Measurements from ENCODE around the gene WDR37. TPM values are rescaled to one million over a fixed set of nuclear protein-coding genes. Genes with fewer than 3 reads are reported as not detected.

The WDR37 gene
- polyA plus RNA-seq, 1 of the 3 experiments (the other 2 are of a cell fraction), result 11.9 TPM

GRCh38 chr10:1010703-1011102, 45.5 kb upstream of the WDR37 start (continued):
- TF ChIP-seq, protein P1, sequence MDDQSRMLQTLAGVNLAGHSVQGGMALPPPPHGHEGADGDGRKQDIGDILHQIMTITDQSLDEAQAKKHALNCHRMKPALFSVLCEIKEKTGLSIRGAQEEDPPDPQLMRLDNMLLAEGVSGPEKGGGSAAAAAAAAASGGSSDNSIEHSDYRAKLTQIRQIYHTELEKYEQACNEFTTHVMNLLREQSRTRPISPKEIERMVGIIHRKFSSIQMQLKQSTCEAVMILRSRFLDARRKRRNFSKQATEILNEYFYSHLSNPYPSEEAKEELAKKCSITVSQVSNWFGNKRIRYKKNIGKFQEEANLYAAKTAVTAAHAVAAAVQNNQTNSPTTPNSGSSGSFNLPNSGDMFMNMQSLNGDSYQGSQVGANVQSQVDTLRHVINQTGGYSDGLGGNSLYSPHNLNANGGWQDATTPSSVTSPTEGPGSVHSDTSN (IDR thresholded peaks at IDR 0.05), result no peak
- TF ChIP-seq, protein P2, sequence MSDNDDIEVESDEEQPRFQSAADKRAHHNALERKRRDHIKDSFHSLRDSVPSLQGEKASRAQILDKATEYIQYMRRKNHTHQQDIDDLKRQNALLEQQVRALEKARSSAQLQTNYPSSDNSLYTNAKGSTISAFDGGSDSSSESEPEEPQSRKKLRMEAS (IDR thresholded peaks at IDR 0.05; ENCODE audit: low read depth), result no peak
- TF ChIP-seq, protein P3, sequence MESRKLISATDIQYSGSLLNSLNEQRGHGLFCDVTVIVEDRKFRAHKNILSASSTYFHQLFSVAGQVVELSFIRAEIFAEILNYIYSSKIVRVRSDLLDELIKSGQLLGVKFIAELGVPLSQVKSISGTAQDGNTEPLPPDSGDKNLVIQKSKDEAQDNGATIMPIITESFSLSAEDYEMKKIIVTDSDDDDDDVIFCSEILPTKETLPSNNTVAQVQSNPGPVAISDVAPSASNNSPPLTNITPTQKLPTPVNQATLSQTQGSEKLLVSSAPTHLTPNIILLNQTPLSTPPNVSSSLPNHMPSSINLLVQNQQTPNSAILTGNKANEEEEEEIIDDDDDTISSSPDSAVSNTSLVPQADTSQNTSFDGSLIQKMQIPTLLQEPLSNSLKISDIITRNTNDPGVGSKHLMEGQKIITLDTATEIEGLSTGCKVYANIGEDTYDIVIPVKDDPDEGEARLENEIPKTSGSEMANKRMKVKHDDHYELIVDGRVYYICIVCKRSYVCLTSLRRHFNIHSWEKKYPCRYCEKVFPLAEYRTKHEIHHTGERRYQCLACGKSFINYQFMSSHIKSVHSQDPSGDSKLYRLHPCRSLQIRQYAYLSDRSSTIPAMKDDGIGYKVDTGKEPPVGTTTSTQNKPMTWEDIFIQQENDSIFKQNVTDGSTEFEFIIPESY (IDR thresholded peaks at IDR 0.05; ENCODE audit: borderline replicate concordance, low read depth), result no peak

DNA sequence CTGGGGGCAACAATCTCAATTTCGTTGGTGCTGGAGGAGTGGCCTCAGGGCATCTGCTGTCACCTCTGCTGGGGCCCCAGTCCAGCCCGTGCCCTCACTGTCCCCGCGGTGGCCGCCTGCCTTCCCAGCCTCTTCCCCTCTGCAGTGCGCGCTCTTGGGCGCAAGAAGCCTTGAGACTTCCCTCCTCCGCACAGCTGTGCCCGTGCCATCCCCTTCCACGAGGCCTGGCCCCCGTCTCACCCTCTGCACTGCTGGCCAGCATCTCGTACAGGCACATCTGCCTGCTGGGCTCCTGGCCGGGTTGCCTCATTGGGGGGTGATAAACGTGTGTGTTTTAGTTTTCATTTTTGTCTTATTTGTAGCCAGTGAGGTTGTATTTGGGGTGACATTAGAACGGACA, 44.5 kb upstream of the WDR37 start:
- Histone ChIP-seq H3K4me2 (no peak overlapping the region), H3F3A (replicated peaks; ENCODE audit: insufficient read depth) (peaks cover 3% of the 10 kb centered on the region), H4K20me1 (ENCODE audit: insufficient read depth) (no peaks in the 10 kb centered on the region), H3K9ac (no peak overlapping the region), H2AFZ (ENCODE audit: low read depth) (no peak overlapping the region), H3K36me3 (replicated peaks in 1 of 2; ENCODE audit: control insufficient read depth in 1 of 2, insufficient read depth in 2 of 2, low read length in 1 of 2) (peaks cover 62 to 84% of the 10 kb centered on the region in 2 experiments), H3K27me3 (ENCODE audit: insufficient read depth) (no peaks in the 10 kb centered on the region), H3K79me2 (ENCODE audit: insufficient read depth) (peaks cover 15% of the 10 kb centered on the region), H3K4me1 (ENCODE audit: control insufficient read depth in 1 of 2, insufficient read depth in 2 of 2, low read depth in 1 of 2, low read length in 1 of 2) (peaks cover 0 to 15% of the 10 kb centered on the region in 2 experiments; a peak in 1 of 4 replicates), H3K4me3 (ENCODE audit: low read depth in 2 of 2, low read length in 1 of 2) (no peak overlapping the region), H3K9me3 (no peaks in the 10 kb centered on the region), H3K9me2 (no peaks in the 10 kb centered on the region), H3K27ac (ENCODE audit: low read depth in 2 of 2, low read length in 1 of 2) (peak overlapping the region in 1 of 2 experiments; percentile 37; a peak in 1 of 4 replicates)
- POLR2A ChIA-PET, result no interaction called here
- no peak for DNase-seq
- 93% methylated on average over 16 of the region's 16 CpGs for WGBS (ENCODE audit: low lambda C conversion rate)
- CTCF ChIA-PET, result no interaction called here
- TF ChIP-seq FOXM1 (IDR thresholded peaks at IDR 0.05; ENCODE audit: low read depth) (no peak), TEAD4 (IDR thresholded peaks at IDR 0.05; ENCODE audit: borderline replicate concordance, insufficient read depth) (no peak), RFX5 (IDR thresholded peaks at IDR 0.05; ENCODE audit: low read length) (no peak), NFIC (IDR thresholded peaks at IDR 0.05; ENCODE audit: borderline replicate concordance) (no peak), EP300 (IDR thresholded peaks at IDR 0.05; ENCODE audit: borderline replicate concordance in 1 of 2, low read depth in 1 of 2, low read length in 1 of 2) (no peak), POLR2AphosphoS5 (IDR thresholded peaks at IDR 0.05; ENCODE audit: low read depth, low read length) (no peak), FOXJ3 (CRISPR knock-in tag; IDR thresholded peaks at IDR 0.05) (no peak), SMC3 (IDR thresholded peaks at IDR 0.05; ENCODE audit: low read depth, low read length) (no peak), GATA2 (CRISPR knock-in tag; IDR thresholded peaks at IDR 0.05) (no peak), IRF3 (IDR thresholded peaks at IDR 0.05; ENCODE audit: low read depth, low read length) (no peak), TAF1 (IDR thresholded peaks at IDR 0.05; ENCODE audit: borderline replicate concordance, low read depth, low read length) (no peak), NRF1 (IDR thresholded peaks at IDR 0.05; ENCODE audit: low read depth, low read length) (no peak), FOSL2 (IDR thresholded peaks at IDR 0.05; ENCODE audit: borderline replicate concordance, low read depth) (no peak)
- TF ChIP-seq, protein P3 (IDR thresholded peaks at IDR 0.05; ENCODE audit: borderline replicate concordance, low read depth), result no peak
- TF ChIP-seq, protein P4, sequence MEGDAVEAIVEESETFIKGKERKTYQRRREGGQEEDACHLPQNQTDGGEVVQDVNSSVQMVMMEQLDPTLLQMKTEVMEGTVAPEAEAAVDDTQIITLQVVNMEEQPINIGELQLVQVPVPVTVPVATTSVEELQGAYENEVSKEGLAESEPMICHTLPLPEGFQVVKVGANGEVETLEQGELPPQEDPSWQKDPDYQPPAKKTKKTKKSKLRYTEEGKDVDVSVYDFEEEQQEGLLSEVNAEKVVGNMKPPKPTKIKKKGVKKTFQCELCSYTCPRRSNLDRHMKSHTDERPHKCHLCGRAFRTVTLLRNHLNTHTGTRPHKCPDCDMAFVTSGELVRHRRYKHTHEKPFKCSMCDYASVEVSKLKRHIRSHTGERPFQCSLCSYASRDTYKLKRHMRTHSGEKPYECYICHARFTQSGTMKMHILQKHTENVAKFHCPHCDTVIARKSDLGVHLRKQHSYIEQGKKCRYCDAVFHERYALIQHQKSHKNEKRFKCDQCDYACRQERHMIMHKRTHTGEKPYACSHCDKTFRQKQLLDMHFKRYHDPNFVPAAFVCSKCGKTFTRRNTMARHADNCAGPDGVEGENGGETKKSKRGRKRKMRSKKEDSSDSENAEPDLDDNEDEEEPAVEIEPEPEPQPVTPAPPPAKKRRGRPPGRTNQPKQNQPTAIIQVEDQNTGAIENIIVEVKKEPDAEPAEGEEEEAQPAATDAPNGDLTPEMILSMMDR (IDR thresholded peaks at IDR 0.05), result no peak
- TF ChIP-seq, protein P2 (IDR thresholded peaks at IDR 0.05; ENCODE audit: low read depth), result no peak
- TF ChIP-seq, protein P5, sequence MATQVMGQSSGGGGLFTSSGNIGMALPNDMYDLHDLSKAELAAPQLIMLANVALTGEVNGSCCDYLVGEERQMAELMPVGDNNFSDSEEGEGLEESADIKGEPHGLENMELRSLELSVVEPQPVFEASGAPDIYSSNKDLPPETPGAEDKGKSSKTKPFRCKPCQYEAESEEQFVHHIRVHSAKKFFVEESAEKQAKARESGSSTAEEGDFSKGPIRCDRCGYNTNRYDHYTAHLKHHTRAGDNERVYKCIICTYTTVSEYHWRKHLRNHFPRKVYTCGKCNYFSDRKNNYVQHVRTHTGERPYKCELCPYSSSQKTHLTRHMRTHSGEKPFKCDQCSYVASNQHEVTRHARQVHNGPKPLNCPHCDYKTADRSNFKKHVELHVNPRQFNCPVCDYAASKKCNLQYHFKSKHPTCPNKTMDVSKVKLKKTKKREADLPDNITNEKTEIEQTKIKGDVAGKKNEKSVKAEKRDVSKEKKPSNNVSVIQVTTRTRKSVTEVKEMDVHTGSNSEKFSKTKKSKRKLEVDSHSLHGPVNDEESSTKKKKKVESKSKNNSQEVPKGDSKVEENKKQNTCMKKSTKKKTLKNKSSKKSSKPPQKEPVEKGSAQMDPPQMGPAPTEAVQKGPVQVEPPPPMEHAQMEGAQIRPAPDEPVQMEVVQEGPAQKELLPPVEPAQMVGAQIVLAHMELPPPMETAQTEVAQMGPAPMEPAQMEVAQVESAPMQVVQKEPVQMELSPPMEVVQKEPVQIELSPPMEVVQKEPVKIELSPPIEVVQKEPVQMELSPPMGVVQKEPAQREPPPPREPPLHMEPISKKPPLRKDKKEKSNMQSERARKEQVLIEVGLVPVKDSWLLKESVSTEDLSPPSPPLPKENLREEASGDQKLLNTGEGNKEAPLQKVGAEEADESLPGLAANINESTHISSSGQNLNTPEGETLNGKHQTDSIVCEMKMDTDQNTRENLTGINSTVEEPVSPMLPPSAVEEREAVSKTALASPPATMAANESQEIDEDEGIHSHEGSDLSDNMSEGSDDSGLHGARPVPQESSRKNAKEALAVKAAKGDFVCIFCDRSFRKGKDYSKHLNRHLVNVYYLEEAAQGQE (IDR thresholded peaks at IDR 0.05; ENCODE audit: low read depth, low read length), result no peak
